Mesodermal cell (in vitro differentiated cells): ENCODE results near the gene POLN.
"Not testable (repeated sequence)": the region's sequence is repeated elsewhere in the genome, so short reads cannot be mapped to it uniquely, and the experiment has no call there.

ENCODE experiments used
- H3K27ac ChIP-seq: 2 replicates; pipeline ENCODE4 v1.7.0; 2013; ENCODE audit warnings: mild to moderate bottlenecking, low read depth, low read length, moderate library complexity; ENCODE audit not compliant: severe bottlenecking
- H3K36me3 ChIP-seq: 2 replicates; pipeline ENCODE4 v1.7.1; 2013; ENCODE audit warnings: mild to moderate bottlenecking, low read length, moderate library complexity; ENCODE audit not compliant: control insufficient read depth, insufficient read depth
- H3K4me1 ChIP-seq: one replicate; pipeline ENCODE4 v1.7.1; 2013; ENCODE audit warnings: mild to moderate bottlenecking, low read length; ENCODE audit not compliant: insufficient read depth, control insufficient read depth, poor library complexity, severe bottlenecking
- H3K4me3 ChIP-seq: 2 replicates; pipeline ENCODE4 v1.7.0; 2013; ENCODE audit warnings: low read length, control low read depth, mild to moderate bottlenecking; ENCODE audit not compliant: insufficient read depth, poor library complexity, severe bottlenecking; ENCODE audit errors: extremely low read depth
- H3K9me3 ChIP-seq: 2 replicates; pipeline ENCODE4 v1.7.1; 2013; ENCODE audit warnings: mild to moderate bottlenecking, low read length, moderate library complexity; ENCODE audit not compliant: control insufficient read depth
- WGBS, 2 experiments: methylation state at CpG; one replicate each; pipeline ENCODE4 v1.1.5; 2013; ENCODE audit warnings: missing lambda C conversion rate in 2 of 2; ENCODE audit not compliant: insufficient coverage in 2 of 2; 5-methylcytosine and 5-hydroxymethylcytosine counted together

The POLN gene

DNA sequence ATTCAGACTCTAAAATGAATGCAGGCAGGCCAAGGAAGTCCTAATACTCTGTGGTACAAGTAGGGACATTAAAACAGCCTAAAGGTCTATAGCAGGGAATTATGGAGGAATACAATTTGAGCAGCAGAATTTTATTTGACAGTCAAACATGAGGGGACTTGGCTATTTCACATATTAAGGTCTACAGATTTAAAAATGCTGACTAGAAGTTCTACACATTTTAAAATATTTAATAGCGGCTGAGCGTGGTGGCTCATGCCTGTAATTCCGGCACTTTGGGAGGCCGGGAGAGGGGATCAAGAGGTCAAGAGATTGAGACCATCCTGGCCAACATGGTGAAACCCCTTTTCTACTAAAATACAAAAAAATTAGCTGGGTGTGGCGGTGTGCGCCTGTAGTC is 10.8 kb downstream of the POLN start:
- Histone ChIP-seq H3K9me3 (no peaks in the 10 kb centered on the region), H3K36me3 (peaks cover 46% of the 10 kb centered on the region), H3K27ac (no peak overlapping the region), H3K4me1 (no peaks in the 10 kb centered on the region), H3K4me3 (no peak overlapping the region)
- WGBS, 2 experiments: 73 to 96% methylated on average over 4 to 5 of the region's 6 CpGs

DNA sequence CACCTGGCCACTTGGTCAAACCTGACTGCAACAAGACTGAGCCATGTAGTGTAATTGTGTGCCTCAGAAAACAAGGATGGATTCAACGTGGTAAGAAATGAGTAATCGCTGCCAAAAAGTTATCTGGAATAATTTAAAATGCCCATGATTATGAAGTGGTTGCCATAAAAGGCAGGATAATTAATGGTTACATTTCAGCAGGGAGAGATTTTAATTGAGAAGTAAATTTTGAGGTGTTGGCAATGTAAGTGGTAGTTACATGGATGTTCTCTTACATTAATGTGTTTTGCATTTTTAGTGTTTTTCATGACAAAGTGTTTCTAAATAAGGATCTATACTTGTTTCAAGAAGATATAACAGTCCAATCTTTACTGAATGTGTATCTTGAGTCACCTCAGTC is 15.7 kb downstream of the POLN start:
- Histone ChIP-seq H3K36me3 (peaks cover 35% of the 10 kb centered on the region), H3K27ac (no peak overlapping the region), H3K4me1 (peaks cover 4% of the 10 kb centered on the region), H3K4me3 (no peak overlapping the region), H3K9me3 (no peaks in the 10 kb centered on the region)
- 97 to 100% methylated on average over 2 of the region's 2 CpGs for WGBS, 2 experiments

DNA sequence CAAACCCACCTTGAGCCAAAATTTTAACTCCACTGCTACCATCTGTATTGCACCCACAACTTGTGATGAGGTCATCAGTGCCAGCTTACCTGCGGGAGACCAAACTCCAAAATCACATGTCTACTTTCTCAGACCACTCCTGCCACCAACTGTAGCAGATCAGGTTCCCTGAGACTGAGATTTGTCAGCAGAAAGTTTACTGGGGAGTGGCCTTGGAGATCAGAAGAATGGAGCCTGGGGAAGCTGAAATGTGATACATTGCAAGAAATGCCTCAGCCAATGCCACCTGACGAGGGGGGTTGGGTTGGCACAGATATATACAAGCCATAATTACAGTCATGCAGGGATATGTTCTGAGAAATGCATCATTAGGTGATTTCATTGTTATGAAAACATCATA is 19.1 kb downstream of the POLN start:
- peaks cover 16% of the 10 kb centered on the region for H3K4me1 ChIP-seq
- peaks cover 22% of the 10 kb centered on the region for H3K36me3 ChIP-seq
- no CpG with 5 or more reads among the region's 2 CpGs for WGBS, 2 experiments
- H3K27ac ChIP-seq: no peak overlapping the region
- no peak overlapping the region for H3K4me3 ChIP-seq
- no peaks in the 10 kb centered on the region for H3K9me3 ChIP-seq

DNA sequence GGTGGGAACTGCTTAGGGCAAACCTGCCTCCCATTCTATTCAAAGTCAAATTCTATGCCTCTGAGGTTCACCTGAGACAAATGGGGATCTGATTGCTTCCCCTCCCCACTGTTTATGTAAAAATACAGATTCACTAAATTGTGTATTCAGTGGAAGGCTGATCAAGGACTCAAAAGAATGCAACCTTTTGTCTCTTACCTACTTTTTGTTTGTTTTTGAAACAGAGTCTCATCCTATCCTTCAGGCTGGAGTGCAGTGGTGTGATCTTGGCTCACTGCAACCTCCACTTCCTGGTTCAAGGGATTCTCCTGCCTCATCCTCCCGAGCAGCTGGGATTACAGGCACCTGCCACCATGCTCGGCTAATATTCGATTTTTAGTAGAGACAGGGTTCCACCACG is 20.5 kb downstream of the POLN start:
- WGBS, 2 experiments: 48 to 66% methylated on average over 4 of the region's 4 CpGs
- H3K4me1 ChIP-seq: peaks cover 16% of the 10 kb centered on the region
- H3K4me3 ChIP-seq, H3K9me3 ChIP-seq, H3K27ac ChIP-seq: not testable (repeated sequence)
- peaks cover 12% of the 10 kb centered on the region for H3K36me3 ChIP-seq

DNA sequence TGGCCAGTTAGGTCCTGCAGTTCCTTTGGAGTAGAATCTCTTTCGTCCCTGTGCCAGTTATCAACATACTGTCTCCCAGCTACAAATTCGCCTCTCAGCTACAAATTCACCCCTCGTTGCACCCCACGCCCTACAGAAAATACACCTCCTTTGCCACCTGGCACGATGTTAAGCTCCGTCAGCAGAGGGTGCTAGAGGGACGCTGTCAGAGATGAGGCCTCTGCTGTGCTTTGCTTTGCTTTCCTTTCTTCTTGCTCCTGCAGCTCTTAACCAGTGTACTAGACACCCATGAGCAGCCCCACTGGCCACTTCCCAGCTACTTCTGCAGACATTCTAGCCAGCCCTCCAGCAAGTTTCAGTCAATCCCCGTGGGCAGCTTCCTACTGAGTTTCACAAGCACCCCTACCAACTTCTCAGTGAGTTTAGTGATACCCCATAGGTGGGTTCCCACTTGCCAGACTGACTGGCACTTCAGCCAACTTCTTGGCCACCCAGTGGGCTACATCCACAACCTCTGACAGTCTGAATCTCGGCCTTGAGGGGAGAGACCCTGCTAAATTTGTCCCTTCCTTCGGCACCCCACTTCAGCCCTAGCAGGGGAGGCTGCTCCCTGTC is 21.8 kb downstream of the POLN start:
- H3K4me1 ChIP-seq: peaks cover 16% of the 10 kb centered on the region
- 11 to 20% methylated on average over 9 of the region's 10 CpGs for WGBS, 2 experiments
- no peak overlapping the region for H3K4me3 ChIP-seq
- H3K9me3 ChIP-seq: no peaks in the 10 kb centered on the region
- peaks cover 12% of the 10 kb centered on the region for H3K36me3 ChIP-seq
- H3K27ac ChIP-seq: no peak overlapping the region

DNA sequence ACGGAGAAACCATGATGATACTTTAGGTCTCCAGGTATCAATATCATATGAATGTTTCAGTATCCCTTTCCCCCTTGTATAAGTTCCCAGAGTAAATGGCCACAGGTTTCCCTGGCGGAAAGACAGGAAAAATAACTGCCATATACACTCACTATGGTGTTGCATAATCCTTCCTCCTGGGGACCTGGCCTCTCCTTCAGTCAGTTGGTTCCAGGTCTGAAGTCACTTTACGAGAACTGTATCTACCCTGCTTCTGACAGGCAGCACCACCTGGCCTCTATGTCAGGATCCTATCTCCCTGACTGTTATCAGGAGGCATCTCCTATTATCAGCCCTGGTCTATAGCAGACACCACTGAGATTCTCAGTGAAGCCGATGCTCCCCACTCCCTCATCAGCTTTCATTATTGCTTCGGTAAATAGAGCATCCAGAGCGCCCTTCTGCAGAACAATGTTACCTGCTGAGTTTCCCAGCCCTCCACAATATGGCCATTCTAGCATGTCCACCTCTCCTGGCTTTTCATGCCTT is 22.6 kb downstream of the POLN start:
- H3K36me3 ChIP-seq: peaks cover 12% of the 10 kb centered on the region
- H3K9me3 ChIP-seq: no peaks in the 10 kb centered on the region
- H3K4me1 ChIP-seq: peaks cover 16% of the 10 kb centered on the region
- H3K4me3 ChIP-seq: no peak overlapping the region
- H3K27ac ChIP-seq: no peak overlapping the region
- 96% methylated on average over 6 of the region's 6 CpGs for WGBS, 2 experiments

DNA sequence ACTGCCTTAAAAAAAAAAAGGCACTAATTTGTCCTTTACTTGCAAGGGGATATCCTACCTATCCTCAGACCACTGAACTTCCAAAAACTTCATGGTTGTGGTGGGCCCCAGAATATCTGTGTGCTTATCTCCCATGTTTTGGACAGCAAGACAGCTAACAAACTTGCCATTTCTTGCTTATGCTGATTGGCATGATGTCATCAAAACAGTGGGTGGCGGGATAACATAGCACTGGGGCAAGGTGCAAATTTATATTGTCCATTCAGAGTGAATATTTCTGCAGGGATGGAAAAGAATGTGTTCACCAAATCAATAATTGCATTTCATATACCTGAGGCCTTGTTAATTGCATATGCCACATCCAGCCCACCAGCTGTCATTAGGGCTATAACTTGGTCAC is 23.5 kb downstream of the POLN start:
- H3K4me3 ChIP-seq: no peak overlapping the region
- H3K4me1 ChIP-seq: peaks cover 16% of the 10 kb centered on the region
- 100% methylated on average over 1 of the region's 1 CpG; no CpG with 5 or more reads in 1 of the 2 experiments for WGBS, 2 experiments
- H3K27ac ChIP-seq: no peak overlapping the region
- peaks cover 12% of the 10 kb centered on the region for H3K36me3 ChIP-seq
- H3K9me3 ChIP-seq: no peaks in the 10 kb centered on the region

DNA sequence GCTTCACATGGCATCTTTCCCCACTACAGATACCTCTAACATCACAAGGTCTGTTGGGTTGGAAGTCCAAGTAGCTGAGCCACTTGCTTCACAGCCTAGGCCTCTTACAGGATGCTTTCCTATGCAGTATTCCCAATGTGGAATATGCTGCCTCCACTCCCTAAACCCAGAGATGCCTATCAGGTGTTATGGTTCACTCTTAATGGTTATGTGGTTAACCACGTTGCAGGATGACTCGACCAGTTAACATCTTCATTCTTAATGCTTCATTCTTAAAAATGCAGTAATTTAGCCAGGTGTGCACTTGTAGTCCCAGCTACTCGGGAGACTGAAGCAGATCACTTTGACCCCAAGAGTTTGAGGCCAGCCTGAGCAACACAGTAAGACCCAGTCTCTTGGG is 24.2 kb downstream of the POLN start:
- Histone ChIP-seq H3K9me3 (no peaks in the 10 kb centered on the region), H3K4me3 (no peak overlapping the region), H3K36me3 (peaks cover 6% of the 10 kb centered on the region), H3K27ac (no peak overlapping the region), H3K4me1 (peaks cover 16% of the 10 kb centered on the region)
- 88 to 90% methylated on average over 2 to 3 of the region's 3 CpGs for WGBS, 2 experiments

DNA sequence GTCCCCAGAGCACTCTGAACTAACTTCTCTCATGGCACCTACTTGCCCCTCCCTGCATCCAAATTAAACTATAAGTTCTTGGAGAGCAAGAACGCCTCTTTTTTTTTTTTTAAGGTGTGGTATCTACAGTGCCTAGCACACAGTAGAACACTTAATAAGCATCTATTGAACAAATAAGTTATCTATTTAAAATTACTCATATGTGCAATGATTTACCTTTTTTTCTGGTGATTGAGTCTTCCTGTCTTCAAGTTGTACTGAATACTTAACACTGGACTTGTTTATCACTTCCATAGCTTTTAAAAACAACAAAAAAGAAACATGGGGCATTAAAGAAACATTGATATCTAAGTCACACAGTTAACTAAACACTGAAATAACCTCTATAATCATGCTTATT is 29.1 kb downstream of the POLN start:
- no CpG with 5 or more reads among the region's 1 CpG for WGBS, 2 experiments
- Histone ChIP-seq H3K4me3 (no peak overlapping the region), H3K27ac (no peak overlapping the region), H3K9me3 (no peaks in the 10 kb centered on the region), H3K4me1 (no peaks in the 10 kb centered on the region), H3K36me3 (no peaks in the 10 kb centered on the region)

DNA sequence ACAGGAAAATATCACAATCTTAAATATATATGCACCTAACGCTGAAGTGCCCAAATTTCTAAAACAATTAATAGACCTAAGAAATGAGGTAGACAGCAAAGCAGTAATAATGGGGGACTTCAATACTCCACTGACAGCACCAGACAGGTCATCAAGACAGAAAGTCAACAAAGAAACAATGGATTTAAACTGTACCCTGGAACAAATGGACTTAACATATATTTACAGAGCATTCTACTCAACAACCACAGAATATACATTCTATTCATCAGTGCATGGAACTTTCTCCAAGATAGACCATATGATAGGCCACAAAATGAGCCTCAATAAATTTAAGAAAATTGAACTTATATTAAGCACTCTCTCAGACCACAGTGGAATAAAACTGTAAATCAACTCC is 39.1 kb downstream of the POLN start:
- no CpG with 5 or more reads among the region's 1 CpG for WGBS, 2 experiments

DNA sequence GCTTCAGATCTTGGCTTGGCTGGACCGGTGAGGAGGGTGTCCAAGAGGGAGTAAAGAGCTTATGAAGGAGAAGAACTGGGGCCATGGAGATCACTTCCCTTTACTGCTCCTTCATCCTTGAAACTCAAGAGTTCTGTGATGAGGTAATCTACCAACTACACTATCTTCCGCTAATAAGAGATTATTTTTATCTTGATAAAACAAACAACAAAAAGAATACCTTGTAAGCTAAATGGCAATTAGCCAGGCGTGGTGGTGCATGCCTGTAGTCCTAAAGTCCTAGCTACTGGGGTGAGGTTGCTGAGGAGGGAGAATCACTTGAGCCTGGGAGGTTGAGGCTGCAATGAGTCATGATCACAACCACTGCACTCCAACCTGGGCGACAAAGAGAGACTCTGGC is 47.4 kb downstream of the POLN start:
- H3K27ac ChIP-seq: no peak overlapping the region
- no peaks in the 10 kb centered on the region for H3K4me1 ChIP-seq
- H3K4me3 ChIP-seq: no peak overlapping the region
- H3K36me3 ChIP-seq: no peaks in the 10 kb centered on the region
- WGBS, 2 experiments: 80% methylated on average over 2 of the region's 4 CpGs; no CpG with 5 or more reads in 1 of the 2 experiments
- H3K9me3 ChIP-seq: no peaks in the 10 kb centered on the region

More for the DNA sequence above, 39.1 kb downstream of the POLN start:
- H3K9me3 ChIP-seq, H3K4me3 ChIP-seq, H3K4me1 ChIP-seq, H3K36me3 ChIP-seq, H3K27ac ChIP-seq: not testable (repeated sequence)
